ENCODE results near the gene MYBPC2.
"Not testable (repeated sequence)": the region's sequence is repeated elsewhere in the genome, so short reads cannot be mapped to it uniquely, and the experiment has no call there.

The MYBPC2 gene

DNA sequence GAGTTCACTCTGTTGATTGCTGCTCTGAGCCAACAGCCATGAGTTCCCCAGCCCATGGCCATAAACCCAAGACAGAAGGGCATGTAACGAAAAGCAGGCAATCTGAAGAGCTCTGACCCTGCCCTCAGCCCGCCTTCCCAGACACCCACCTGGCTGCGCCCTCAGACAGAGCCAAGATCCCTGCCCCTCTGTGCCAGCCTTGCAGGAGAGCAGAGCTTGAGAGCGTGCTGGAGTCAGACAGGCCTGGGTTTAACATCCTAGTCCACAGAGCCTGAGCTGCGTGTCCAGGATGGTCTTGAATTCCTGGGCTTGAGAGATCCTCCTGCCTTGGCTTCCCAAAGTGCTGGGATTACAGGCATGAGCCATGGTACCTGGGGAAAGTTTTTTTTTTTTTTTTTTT lies 24.6 kb downstream of the MYBPC2 start:
- no peak for DNase-seq

DNA sequence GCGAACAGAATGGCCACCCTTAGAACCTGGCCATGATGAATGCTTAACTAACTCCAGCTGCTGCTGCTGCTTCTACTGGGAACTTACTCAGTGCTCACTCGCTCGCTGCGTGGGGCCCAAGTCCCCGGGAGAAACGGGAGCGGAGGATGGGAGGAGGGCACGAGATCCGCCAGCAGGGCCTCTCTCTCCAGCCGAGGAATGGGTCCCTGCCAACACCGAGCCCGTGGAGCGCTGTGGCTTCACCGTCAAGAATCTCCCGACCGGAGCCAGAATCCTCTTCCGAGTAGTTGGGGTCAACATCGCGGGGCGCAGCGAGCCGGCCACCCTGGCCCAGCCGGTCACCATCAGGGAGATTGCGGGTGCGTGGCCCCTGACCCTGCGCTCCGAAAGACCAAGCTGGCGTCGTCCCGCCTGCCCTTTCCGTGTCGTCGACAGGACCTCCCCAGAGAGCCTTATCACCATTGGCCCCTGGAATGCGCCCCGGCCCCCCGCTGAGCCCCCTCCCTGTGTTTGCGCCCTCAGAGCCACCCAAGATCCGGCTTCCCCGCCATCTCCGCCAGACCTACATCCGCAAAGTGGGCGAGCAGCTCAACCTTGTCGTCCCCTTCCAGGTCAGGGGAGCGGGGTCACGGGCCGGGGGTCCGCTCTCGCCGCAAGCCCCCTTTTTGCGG lies 25.8 kb downstream of the MYBPC2 start:
- no peak for DNase-seq

DNA sequence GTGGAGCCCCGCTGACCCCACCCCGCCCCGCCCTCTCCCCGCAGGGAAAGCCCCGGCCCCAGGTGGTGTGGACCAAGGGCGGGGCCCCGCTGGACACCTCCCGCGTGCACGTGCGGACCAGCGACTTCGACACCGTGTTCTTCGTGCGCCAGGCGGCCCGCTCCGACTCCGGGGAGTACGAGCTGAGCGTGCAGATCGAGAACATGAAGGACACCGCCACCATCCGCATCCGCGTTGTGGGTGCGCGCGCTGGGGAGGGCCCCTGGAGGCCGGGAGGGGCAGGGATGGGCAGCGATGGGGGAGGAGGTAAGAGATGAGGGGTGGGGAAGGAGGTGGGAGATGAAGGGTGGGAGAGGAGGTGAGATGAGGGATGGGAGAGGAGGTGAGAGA lies 26.4 kb downstream of the MYBPC2 start:
- no peak for DNase-seq

- DNase-seq = no peak
Observed at GRCh38 chr19:50459638-50460037, 26.9 kb downstream of the MYBPC2 start.

DNA sequence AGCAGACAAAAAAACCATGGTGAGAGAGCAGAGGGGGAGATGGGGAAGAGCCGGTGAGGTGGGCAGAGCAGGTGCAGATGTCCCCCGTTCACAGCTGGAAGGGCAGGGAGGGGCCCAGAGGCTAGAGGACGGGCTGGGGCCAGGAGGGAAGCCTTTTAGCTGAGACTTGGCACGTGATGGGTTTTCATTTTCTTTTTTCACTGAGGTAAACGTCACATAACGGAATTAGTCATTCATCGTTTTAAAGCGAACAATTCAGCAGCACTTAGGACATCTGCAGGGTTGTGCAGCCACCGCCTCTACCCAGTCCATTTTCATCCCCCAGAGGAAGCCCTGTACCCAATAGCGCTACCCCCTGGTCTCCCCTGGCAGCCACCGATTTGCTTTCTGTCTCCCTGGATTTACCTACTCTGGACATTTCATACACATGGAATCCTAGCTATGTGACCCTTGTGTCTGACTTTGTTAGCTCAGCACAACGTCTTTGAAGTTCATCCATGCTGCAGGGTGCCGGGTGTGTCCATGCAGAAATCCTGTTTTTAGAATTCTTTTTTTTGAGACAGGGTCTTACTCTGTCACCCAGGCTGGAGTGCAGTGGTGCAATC lies 27.6 kb downstream of the MYBPC2 start:
- DNase-seq = no peak

DNA sequence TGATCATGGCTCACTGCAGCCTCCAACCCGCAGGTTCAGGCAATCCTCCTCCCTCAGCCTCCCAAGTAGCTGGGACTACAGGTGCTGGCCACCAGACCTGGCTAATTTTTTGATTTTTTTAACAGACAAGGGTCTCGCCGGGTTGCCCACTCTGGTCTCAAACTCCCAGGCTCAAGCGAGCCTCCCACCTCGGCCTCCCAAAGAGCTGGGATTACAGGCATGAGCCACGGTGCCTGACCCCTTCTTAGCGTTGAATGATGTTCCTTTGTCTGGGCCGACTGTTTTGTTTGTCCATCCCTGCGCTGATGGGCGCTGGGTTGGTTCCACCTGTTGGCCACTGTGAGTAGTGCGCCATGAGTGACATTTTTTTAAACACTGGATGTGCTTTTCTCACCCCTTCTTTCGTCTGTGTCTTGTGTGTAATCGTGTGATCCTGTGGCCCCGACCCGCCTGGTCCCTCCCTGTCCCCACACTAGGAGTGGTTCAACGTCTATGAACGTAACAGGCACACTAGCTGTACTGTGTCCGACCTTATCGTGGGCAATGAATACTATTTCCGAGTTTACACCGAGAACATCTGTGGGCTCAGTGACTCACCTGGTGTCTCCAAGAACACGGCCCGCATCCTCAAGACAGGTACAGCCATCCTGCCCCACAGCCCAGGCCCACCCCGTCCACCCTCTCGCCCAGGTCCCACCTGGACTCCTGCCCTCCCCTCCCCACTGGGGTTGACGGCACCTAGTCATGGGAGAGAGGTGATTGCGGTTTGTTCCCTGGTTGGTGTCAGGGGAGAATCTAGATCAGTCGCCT lies 28.6 kb downstream of the MYBPC2 start:
- peak in 37 of 56 donors; percentile 1 to 66 (median 17) for DNase-seq

GRCh38 chr19:50462970-50463369 lies 30.3 kb downstream of the MYBPC2 start:
- DNase-seq = no peak

GRCh38 chr19:50464348-50464747 lies 31.7 kb downstream of the MYBPC2 start:
- DNase-seq = no peak

- no peak for DNase-seq
Observed at GRCh38 chr19:50465000-50465399, 32.3 kb downstream of the MYBPC2 start.

- DNase-seq = peak in 2 of 56 donors; percentile 18 to 19
Observed at GRCh38 chr19:50465986-50466705, 33.5 kb downstream of the MYBPC2 start.

DNA sequence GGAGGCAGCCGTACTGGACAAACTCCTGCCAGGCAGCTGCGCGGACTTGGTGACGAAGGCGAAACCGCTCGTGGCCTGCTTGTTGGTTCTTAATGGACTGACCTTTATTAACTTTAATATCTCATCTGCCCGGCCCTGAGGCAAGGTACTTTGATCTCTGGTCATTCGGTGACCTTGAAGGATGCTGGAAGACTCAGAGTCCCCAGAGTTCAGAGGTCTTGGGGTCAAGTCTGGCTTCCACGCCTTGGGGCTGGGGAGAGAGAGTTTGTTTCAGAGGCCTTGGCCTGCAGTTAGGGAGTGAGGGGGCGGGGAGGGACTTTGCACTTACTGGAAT lies 34.0 kb downstream of the MYBPC2 start:
- no peak for DNase-seq

DNA sequence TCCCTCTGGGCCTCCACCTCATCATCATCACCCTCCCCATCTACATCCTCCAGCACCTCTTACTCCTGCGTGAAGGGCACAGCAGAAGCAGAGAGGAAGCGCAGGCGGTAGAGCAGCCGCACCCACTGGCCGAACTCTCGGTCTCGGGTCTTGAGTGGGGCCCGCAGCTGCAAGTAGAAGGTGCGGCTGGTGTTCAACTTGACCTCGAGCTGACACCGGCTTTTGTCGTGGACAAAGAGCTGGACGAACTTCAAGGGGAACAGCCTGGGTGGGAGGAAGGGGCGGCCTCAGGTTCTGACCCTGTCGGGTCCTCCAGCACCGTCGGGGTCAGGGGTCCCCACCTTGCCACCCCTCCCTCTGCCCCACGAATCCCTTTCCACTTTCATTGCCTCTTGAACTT lies 34.9 kb downstream of the MYBPC2 start:
- no peak for DNase-seq

DNA sequence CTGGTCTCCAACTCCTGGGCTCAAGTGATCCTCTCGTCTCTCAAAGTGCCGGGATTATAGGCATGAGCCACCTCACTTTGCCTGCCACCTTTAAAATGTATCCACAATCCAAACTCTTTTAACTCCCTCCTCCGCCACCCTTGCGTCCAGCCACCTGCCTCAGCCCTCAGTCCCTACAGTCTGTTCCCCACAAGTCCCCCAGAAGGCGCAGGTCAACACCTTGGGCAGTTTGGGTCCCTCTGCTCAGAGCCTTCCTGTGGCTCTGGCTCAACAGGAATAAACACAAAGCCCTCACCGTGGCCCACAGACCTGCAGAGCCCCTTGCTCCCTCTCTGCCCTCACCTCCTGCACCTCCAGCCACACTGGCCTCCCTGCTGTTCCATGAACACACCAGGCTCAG lies 36.1 kb downstream of the MYBPC2 start:
- no peak for DNase-seq

GRCh38 chr19:50473336-50473735 lies 40.6 kb downstream of the MYBPC2 start:
- not testable (repeated sequence) for DNase-seq

- no peak for DNase-seq
Observed at GRCh38 chr19:50475101-50475568, 42.4 kb downstream of the MYBPC2 start.

DNA sequence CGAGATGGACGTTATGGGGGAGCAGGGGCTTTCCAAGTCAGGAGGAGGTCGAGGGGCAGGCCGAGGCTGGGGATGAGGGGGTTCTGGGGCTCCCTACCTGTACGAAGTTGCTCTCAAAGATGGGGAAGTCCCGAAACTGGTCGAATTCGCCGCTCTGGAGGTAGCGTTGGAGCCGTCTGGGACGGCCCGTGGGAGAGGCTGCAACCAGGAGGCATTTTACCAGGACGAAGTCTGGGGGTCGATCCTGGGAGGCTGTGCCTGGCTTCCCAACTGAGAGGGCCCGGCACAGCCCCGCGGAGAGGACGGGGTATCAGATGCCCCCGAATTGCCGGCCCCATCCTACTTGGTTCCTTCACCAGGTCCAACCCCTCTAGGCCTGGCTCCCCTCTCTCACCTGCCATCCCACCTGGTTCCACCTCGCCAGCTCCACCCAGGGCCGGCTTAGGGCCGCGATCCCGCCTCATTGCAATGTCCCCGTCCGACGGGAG lies 43.1 kb downstream of the MYBPC2 start:
- peak in 2 of 56 donors; percentile 56 to 58 for DNase-seq

- DNase-seq = peak; percentile 45 to 95 (median 87)
Observed at GRCh38 chr19:50476224-50476906, 43.7 kb downstream of the MYBPC2 start, which contains the start of the genes EMC10 and GARIN5A. Gene EMC10, plus strand, starts transcription at chr19:50476507. Its CDS starts 38 bp downstream, at chr19:50476545. Gene GARIN5A, minus strand, starts transcription at chr19:50476848. Its CDS starts 460 bp downstream, at chr19:50476388.

DNA sequence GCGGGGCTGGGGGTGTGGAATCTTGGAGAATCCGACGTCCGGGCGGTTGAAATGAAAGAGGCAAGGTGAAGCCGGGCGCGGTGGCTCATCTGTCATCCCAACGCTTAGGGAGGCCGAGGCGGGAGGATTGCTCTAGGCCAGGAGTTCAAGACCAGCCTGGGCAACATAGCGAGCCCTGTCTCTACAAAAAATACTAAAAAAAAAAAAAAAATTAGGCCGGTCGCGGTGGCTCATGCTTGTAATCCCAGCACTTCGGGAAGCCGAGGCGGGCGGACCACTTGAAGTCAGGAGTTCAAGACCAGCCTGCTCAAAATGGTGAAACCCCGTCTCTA lies 44.2 kb downstream of the MYBPC2 start:
- no peak for DNase-seq

- DNase-seq = no peak
Observed at GRCh38 chr19:50477751-50478515, 45.2 kb downstream of the MYBPC2 start.
